Endothelial cell of umbilical vein (primary cell): ENCODE results near the gene FBXL2.

Source experiments
- EZH2 ChIP-seq: IDR thresholded peaks from 2 replicates; pipeline ENCODE4 v1.6.1; 2012; ENCODE audit warnings: borderline replicate concordance, low read depth, mild to moderate bottlenecking, moderate library complexity, low read length, inconsistent platforms; ENCODE audit not compliant: severe bottlenecking
- POLR2A ChIP-seq: IDR thresholded peaks from 2 replicates; pipeline ENCODE4 v1.6.1; 2012; ENCODE audit warnings: low read depth, mild to moderate bottlenecking, control low read depth, low read length
- POLR2AphosphoS5 ChIP-seq: IDR thresholded peaks from 2 replicates; pipeline ENCODE4 v1.6.1; 2012; ENCODE audit warnings: low read depth, mild to moderate bottlenecking, control low read depth, low read length, moderate library complexity; ENCODE audit not compliant: insufficient read depth

DNA sequence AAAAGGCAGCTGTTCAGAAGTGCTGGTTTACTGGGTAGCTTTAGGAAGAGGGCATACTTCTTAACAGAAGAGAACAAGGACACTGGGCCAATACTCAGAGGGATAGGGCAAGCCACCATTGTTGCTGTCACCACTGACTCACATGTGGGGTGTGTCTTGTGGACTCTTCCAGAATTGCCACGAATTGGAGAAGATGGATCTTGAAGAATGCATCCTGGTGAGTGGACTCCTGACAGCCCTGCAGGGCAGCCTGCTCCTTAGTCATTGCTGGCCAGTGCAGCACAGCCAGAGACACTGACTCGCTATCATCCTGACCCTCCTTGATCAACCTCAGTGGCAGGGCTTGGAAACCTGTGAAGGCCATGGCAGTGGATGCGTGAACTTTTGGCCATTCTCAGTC lies 100.7 kb downstream of the FBXL2 start:
- no peak for TF ChIP-seq POLR2A
- no peak for TF ChIP-seq POLR2AphosphoS5
- no peak for TF ChIP-seq EZH2
